Esophagus muscularis mucosa (tissue), 4 donors: ENCODE results near the gene PRIMA1. TPM values are rescaled to one million over a fixed set of nuclear protein-coding genes. Genes with fewer than 3 reads are reported as not detected.

Experiments
- DNase-seq: peaks from one replicate; pipeline ENCODE4 v3.0.0-alpha.2; 2017; ENCODE audit errors: extremely low spot score
- H3K27ac ChIP-seq, 4 donors: fragments of 200-600 bp; sonication (generic); replicated peaks in 1 of 4; 1 replicate in 3 of 4; 2 replicates in 1 of 4; pipeline ENCODE4 v1.5.1; 2016 to 2019; ENCODE audit warnings: mild to moderate bottlenecking in 1 of 4
- H3K27me3 ChIP-seq, 4 donors: fragments of 200-600 bp; sonication (generic); one replicate each; pipeline versions ENCODE4 v1.5.1 to v1.6.0; 2016 to 2019
- H3K36me3 ChIP-seq, 4 donors: fragments of 200-600 bp; sonication (generic); one replicate each; pipeline ENCODE4 v1.5.1; 2016 to 2019
- H3K4me1 ChIP-seq, 4 donors: fragments of 200-600 bp; sonication (generic); one replicate each; pipeline ENCODE4 v1.5.1; 2016 to 2019
- H3K4me3 ChIP-seq, 4 donors: fragments of 200-600 bp; sonication (generic); 1 replicate in 2 of 4; 2 replicates in 2 of 4; pipeline ENCODE4 v1.5.1; 2016 to 2019; ENCODE audit warnings: mild to moderate bottlenecking in 4 of 4, moderate library complexity in 1 of 4
- H3K9me3 ChIP-seq, 4 donors: fragments of 200-600 bp; sonication (generic); 1 replicate in 3 of 4; 2 replicates in 1 of 4; pipeline ENCODE4 v1.5.1; 2016 to 2019
- CTCF ChIP-seq, 3 experiments: fragments of 200-600 bp in 2 of 3; fragments of 450-650 bp in 1 of 3; sonication (generic) in 2 of 3; IDR thresholded peaks; one replicate each; pipeline ENCODE4 v1.5.1; 2017 to 2019; ENCODE audit warnings: antibody characterized with exemption in 3 of 3, mild to moderate bottlenecking in 2 of 3, moderate library complexity in 1 of 3
- EP300 ChIP-seq: sonication (generic); formaldehyde crosslinking; IDR thresholded peaks from one replicate; pipeline ENCODE4 v1.6.1; 2017; ENCODE audit warnings: antibody characterized with exemption
- POLR2A ChIP-seq: fragments of 450-650 bp; IDR thresholded peaks from one replicate; pipeline ENCODE4 v1.6.1; 2017; ENCODE audit warnings: antibody characterized with exemption, moderate library complexity, mild to moderate bottlenecking, low read depth
- POLR2AphosphoS5 ChIP-seq, 2 donors: sonication (generic); formaldehyde crosslinking; IDR thresholded peaks; one replicate each; pipeline ENCODE4 v1.6.1; 2017; ENCODE audit warnings: antibody characterized with exemption in 2 of 2
- WGBS: methylation state at CpG from one replicate; pipeline ENCODE4 v1.1.5; 2018; 5-methylcytosine and 5-hydroxymethylcytosine counted together
- intact Hi-C: fragments of 100-400 bp; cut with DNase I; formaldehyde crosslinking; loops from one replicate; pipeline ENCODE4 v1.15.1; 2023
- total RNA-seq, 4 donors: library from RNA; depleted of rRNA; stranded (reverse); fragments of >200 nt; gene quantifications; one replicate each; pipeline versions ENCODE4 v1.1.0 to v1.2.1, GENCODE V29; 2016

The PRIMA1 gene
- total RNA-seq, 4 donors from 2014 or later, result 18.7 to 30.9 (median 21.8) TPM

GRCh38 chr14:93727917-93728650, 60.2 kb downstream of the PRIMA1 start:
- no peak overlapping the region for H3K4me3 ChIP-seq
- no peaks in the 10 kb centered on the region for H3K27me3 ChIP-seq
- WGBS, result 81% methylated on average over 19 of the region's 19 CpGs
- intact Hi-C loops, result no loop called here
- no peak for DNase-seq
- H3K36me3 ChIP-seq, result peaks cover 0 to 44% (median 20%) of the 10 kb centered on the region in 4 donors
- no peaks in the 10 kb centered on the region for H3K9me3 ChIP-seq
- TF ChIP-seq EP300, result no peak
- no peak for TF ChIP-seq POLR2A
- TF ChIP-seq POLR2AphosphoS5 (IDR thresholded peaks at IDR 0.05), result no peak
- no peak for TF ChIP-seq CTCF (IDR thresholded peaks at IDR 0.05)
- peaks cover 0 to 6% (median 0%) of the 10 kb centered on the region in 4 donors for H3K4me1 ChIP-seq
- H3K27ac ChIP-seq, result no peak overlapping the region

DNA sequence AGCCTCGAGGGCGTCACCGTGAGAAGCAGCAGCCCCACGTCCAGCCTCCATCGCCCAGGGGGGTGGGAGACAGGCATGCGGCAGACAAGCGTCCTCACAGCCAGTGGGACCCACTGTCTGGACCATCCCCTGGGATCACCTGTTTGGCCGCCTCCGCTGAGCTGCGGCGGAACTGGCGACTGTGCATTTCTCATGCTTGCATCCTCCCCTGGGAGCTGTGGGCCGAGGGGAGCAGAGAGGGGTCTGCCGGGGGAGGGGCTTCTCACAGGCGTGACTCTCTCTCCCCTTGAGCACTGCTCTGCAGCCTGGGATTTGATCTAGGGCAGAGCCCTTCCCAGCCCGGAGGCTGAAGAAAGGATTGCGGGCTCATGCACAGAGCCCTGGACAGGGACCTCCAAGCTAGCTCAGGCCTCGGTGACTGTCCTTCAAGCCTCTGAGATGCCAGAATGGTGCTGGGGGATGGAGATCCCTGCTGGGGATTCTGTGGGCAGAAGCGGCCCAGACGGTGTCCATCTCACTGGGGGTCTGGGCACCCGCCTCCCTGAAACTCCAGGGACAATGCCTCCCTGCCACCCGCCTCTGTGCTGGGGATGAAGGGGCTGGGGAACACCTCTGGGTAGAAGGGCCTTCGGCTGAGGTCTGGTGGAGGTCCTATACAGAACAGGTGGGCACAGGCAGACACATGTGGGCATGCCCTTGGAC, 61.1 kb downstream of the PRIMA1 start:
- H3K36me3 ChIP-seq, result peaks cover 0 to 42% (median 18%) of the 10 kb centered on the region in 4 donors
- intact Hi-C loops, result no loop called here
- DNase-seq, result no peak
- H3K4me1 ChIP-seq, result peaks cover 0 to 6% (median 0%) of the 10 kb centered on the region in 4 donors
- no peaks in the 10 kb centered on the region for H3K27me3 ChIP-seq
- no peak overlapping the region for H3K27ac ChIP-seq
- H3K9me3 ChIP-seq, result no peaks in the 10 kb centered on the region
- TF ChIP-seq EP300 (no peak), CTCF (IDR thresholded peaks at IDR 0.05) (no peak), POLR2A (no peak), POLR2AphosphoS5 (IDR thresholded peaks at IDR 0.05) (no peak)
- WGBS, result 100% methylated on average over 1 of the region's 23 CpGs
- H3K4me3 ChIP-seq, result no peak overlapping the region

DNA sequence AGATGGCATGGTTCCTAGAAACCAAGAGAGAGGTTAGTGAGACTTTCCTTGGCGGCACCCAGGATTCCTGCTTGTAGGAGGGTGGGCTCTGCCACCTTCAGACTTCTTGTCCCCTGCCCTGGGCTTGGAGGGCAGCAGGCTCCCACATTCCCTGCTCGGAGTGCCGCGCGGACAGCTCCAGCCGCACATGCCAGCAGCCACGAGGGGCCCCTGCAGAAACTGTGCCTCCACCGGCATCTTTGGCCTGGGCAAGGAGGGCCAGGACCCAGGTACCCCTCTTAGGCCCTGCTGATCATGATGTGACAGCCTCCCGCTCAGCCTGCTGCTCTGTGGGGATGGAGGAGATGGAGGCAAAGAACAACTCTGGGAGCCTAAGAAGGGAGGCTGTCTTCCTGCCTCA, 62.3 kb downstream of the PRIMA1 start:
- Histone ChIP-seq H3K9me3 (no peaks in the 10 kb centered on the region), H3K4me3 (no peak overlapping the region), H3K27ac (no peak overlapping the region), H3K4me1 (peaks cover 0 to 6% (median 0%) of the 10 kb centered on the region in 4 donors), H3K27me3 (no peaks in the 10 kb centered on the region), H3K36me3 (peaks cover 0 to 40% (median 20%) of the 10 kb centered on the region in 4 donors)
- intact Hi-C loops, result no loop called here
- DNase-seq, result no peak
- WGBS, result 100% methylated on average over 1 of the region's 9 CpGs
- TF ChIP-seq POLR2A, result no peak
- no peak for TF ChIP-seq CTCF (IDR thresholded peaks at IDR 0.05)
- TF ChIP-seq POLR2AphosphoS5 (IDR thresholded peaks at IDR 0.05), result no peak
- TF ChIP-seq EP300, result no peak

- no peak for DNase-seq
- Histone ChIP-seq H3K27ac (no peak overlapping the region), H3K36me3 (peaks cover 0 to 49% (median 23%) of the 10 kb centered on the region in 4 donors), H3K4me3 (no peak overlapping the region), H3K27me3 (no peaks in the 10 kb centered on the region), H3K4me1 (peaks cover 0 to 6% (median 0%) of the 10 kb centered on the region in 4 donors), H3K9me3 (no peaks in the 10 kb centered on the region)
- WGBS, result 76% methylated on average over 15 of the region's 21 CpGs
- no peak for TF ChIP-seq POLR2A
- TF ChIP-seq CTCF (IDR thresholded peaks at IDR 0.05), result no peak
- no peak for TF ChIP-seq POLR2AphosphoS5 (IDR thresholded peaks at IDR 0.05)
- TF ChIP-seq EP300, result no peak
- intact Hi-C loops, result no loop called here
Observed at GRCh38 chr14:93725002-93725582, 63.2 kb downstream of the PRIMA1 start.
